Neuronal stem cell (in vitro differentiated cells): ENCODE measurements around the gene FOXP1.

Source experiments
- DNase-seq: peaks from one replicate; pipeline ENCODE4 v3.0.0-alpha.2; 2013; ENCODE audit warnings: low spot score
- H2AFZ ChIP-seq: one replicate; pipeline ENCODE4 v1.6.1; 2013; ENCODE audit warnings: mild to moderate bottlenecking, low read length, inconsistent platforms
- H2AK5ac ChIP-seq: 2 replicates; pipeline ENCODE4 v1.6.1; 2013; ENCODE audit warnings: low read depth, mild to moderate bottlenecking, inconsistent platforms, low read length, moderate library complexity, mixed read lengths
- H2BK120ac ChIP-seq: 2 replicates; pipeline ENCODE4 v1.6.1; 2013; ENCODE audit warnings: low read depth, mild to moderate bottlenecking, inconsistent platforms, low read length, moderate library complexity, mixed read lengths
- H2BK12ac ChIP-seq: one replicate; pipeline ENCODE4 v1.6.1; 2013; ENCODE audit warnings: low read length, inconsistent platforms
- H2BK15ac ChIP-seq: 2 replicates; pipeline ENCODE4 v1.6.1; 2013; ENCODE audit warnings: mild to moderate bottlenecking, low read length, inconsistent platforms, mixed read lengths
- H2BK5ac ChIP-seq: one replicate; pipeline ENCODE4 v1.6.1; 2013; ENCODE audit warnings: inconsistent platforms, mild to moderate bottlenecking, low read length, moderate library complexity
- H3K14ac ChIP-seq: one replicate; pipeline ENCODE4 v1.6.1; 2013; ENCODE audit warnings: low read length, inconsistent platforms
- H3K18ac ChIP-seq: 2 replicates; pipeline ENCODE4 v1.6.1; 2013; ENCODE audit warnings: low read length, inconsistent platforms
- H3K23ac ChIP-seq: 2 replicates; pipeline ENCODE4 v1.6.1; 2013; ENCODE audit warnings: low read depth, mild to moderate bottlenecking, mixed read lengths, low read length, inconsistent platforms; ENCODE audit not compliant: poor library complexity
- H3K27ac ChIP-seq: replicated peaks from 3 replicates; pipeline ENCODE4 v1.5.1; 2013; ENCODE audit warnings: low read length, inconsistent platforms
- H3K27me3 ChIP-seq, 3 experiments: 2 replicates each; pipeline ENCODE4 v1.6.1; 2013; ENCODE audit warnings: low read length in 3 of 3, mild to moderate bottlenecking in 2 of 3, inconsistent platforms in 1 of 3, low read depth in 1 of 3, mixed read lengths in 1 of 3, moderate library complexity in 1 of 3; ENCODE audit not compliant: control insufficient read depth in 3 of 3, insufficient read depth in 3 of 3
- H3K36me3 ChIP-seq, 2 donors: replicated peaks in 1 of 2; 2 replicates each; pipeline ENCODE4 v1.6.1; 2013; ENCODE audit warnings: low read length in 2 of 2; ENCODE audit not compliant: control insufficient read depth in 2 of 2, insufficient read depth in 2 of 2
- H3K4ac ChIP-seq: 2 replicates; pipeline ENCODE4 v1.6.1; 2013; ENCODE audit warnings: inconsistent platforms, mild to moderate bottlenecking, low read length, moderate library complexity
- H3K4me1 ChIP-seq, 2 donors: 1 replicate in 1 of 2; 2 replicates in 1 of 2; pipeline ENCODE4 v1.6.1; 2013; ENCODE audit warnings: low read length in 2 of 2, low read depth in 1 of 2; ENCODE audit not compliant: control insufficient read depth in 2 of 2, insufficient read depth in 1 of 2
- H3K4me2 ChIP-seq: one replicate; pipeline ENCODE4 v1.6.1; 2013; ENCODE audit warnings: mild to moderate bottlenecking, low read length, inconsistent platforms; ENCODE audit not compliant: insufficient read depth, poor library complexity, severe bottlenecking
- H3K4me3 ChIP-seq, 2 donors: 2 replicates each; pipeline ENCODE4 v1.5.1; 2013; ENCODE audit warnings: low read length in 2 of 2, mild to moderate bottlenecking in 2 of 2, inconsistent platforms in 1 of 2, moderate library complexity in 1 of 2
- H3K79me1 ChIP-seq: one replicate; pipeline ENCODE4 v1.6.1; 2013; ENCODE audit warnings: low read depth, mild to moderate bottlenecking, inconsistent platforms, low read length, moderate library complexity
- H3K9ac ChIP-seq: one replicate; pipeline ENCODE4 v1.6.1; 2013; ENCODE audit warnings: mild to moderate bottlenecking, low read depth, low read length, inconsistent platforms; ENCODE audit not compliant: poor library complexity
- H3K9me3 ChIP-seq, 2 donors: replicated peaks in 1 of 2; 2 replicates each; pipeline versions ENCODE3 to v1.6.1; 2013; ENCODE audit warnings: low read length in 2 of 2, mild to moderate bottlenecking in 2 of 2, inconsistent platforms in 1 of 2, low read depth in 1 of 2, mixed read lengths in 1 of 2, moderate library complexity in 1 of 2; ENCODE audit not compliant: control insufficient read depth in 2 of 2, insufficient read depth in 1 of 2
- H4K8ac ChIP-seq: one replicate; pipeline ENCODE4 v1.6.1; 2013; ENCODE audit warnings: low read depth, mild to moderate bottlenecking, inconsistent platforms, low read length, moderate library complexity
- H4K91ac ChIP-seq: one replicate; pipeline ENCODE4 v1.6.1; 2013; ENCODE audit warnings: low read length, low read depth, mild to moderate bottlenecking, inconsistent platforms; ENCODE audit not compliant: poor library complexity
- WGBS, 2 donors: extraction: QIAGEN DNeasy Blood & Tissue Kit; methylation state at CpG; one replicate each; pipeline ENCODE4 v1.1.7; 2013; ENCODE audit warnings: missing lambda C conversion rate in 2 of 2, mixed read lengths in 1 of 2; ENCODE audit not compliant: insufficient read length in 2 of 2, insufficient replicate concordance in 1 of 2; ENCODE audit errors: extremely low coverage in 2 of 2; 5-methylcytosine and 5-hydroxymethylcytosine counted together

FOXP1 gene

GRCh38 chr3:71215351-71215750 lies 368.2 kb downstream of the FOXP1 start:
- Histone ChIP-seq H3K18ac (no peak overlapping the region), H3K23ac (no peak overlapping the region), H3K27me3 (no peaks in the 10 kb centered on the region), H3K4me3 (no peak overlapping the region), H2BK5ac (no peak overlapping the region), H3K9ac (no peak overlapping the region), H2BK15ac (no peak overlapping the region), H4K91ac (no peak overlapping the region), H2BK120ac (no peak overlapping the region), H3K14ac (no peak overlapping the region), H4K8ac (no peak overlapping the region), H3K36me3 (peaks cover 0 to 1% of the 10 kb centered on the region in 2 donors), H3K4ac (no peak overlapping the region), H3K27ac (no peak overlapping the region), H3K4me2 (no peak overlapping the region), H2BK12ac (no peak overlapping the region), H2AFZ (no peak overlapping the region), H3K9me3 (no peaks in the 10 kb centered on the region), H3K79me1 (peaks cover 2% of the 10 kb centered on the region), H2AK5ac (no peak overlapping the region), H3K4me1 (peaks cover 0 to 7% of the 10 kb centered on the region in 2 donors)
- no peak for DNase-seq
- no CpG with 5 or more reads among the region's 1 CpG for WGBS, 2 donors

DNA sequence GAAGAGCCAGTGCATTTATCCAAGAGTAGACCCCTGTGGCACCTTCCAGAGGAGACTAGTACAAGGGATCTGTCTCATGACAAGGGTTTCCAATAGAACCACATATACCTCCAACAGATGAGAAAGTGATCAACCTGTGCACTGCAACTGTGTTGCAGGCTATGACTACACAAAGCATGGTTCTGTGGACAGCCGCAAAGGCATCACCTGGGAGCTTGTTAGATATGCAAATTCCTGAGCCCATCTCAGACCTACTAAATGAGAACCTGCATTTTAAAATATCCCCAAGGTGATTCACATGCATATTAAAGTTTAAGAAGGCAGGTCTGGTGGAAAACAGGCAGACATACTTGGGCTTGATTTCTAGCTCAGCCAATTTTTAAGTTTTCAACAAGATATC lies 368.7 kb downstream of the FOXP1 start:
- no CpG with 5 or more reads among the region's 1 CpG for WGBS, 2 donors
- no peak overlapping the region for H2AFZ ChIP-seq
- no peak overlapping the region for H3K27ac ChIP-seq

DNA sequence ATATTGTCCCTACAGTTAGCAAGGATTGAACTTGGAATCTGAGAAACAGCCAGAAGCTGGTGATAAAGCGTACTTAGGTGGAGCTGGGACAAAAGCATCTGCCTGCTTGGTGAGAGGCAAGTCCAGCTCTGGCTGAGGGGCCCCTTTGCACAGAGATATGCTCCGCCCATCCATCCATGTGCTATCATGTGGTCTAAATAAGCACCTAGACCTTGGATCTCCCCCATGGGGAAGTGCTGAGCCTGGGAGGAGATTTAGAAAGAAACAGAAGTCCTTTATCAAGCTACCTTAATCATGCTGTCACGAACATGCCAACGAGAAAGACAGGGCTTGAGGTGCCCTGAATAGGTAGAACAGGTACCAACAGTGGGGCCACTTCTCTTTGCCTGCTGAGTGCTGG lies 369.5 kb downstream of the FOXP1 start:
- DNase-seq = no peak
- Histone ChIP-seq H2BK5ac (no peak overlapping the region), H2BK12ac (no peak overlapping the region), H2AFZ (no peak overlapping the region), H3K9me3 (no peaks in the 10 kb centered on the region), H3K4me2 (no peak overlapping the region), H4K91ac (no peak overlapping the region), H3K9ac (no peak overlapping the region), H3K4me1 (peaks cover 4 to 9% of the 10 kb centered on the region in 2 donors), H2AK5ac (no peak overlapping the region), H3K27me3 (no peaks in the 10 kb centered on the region), H3K27ac (no peak overlapping the region), H3K4ac (no peak overlapping the region), H4K8ac (no peak overlapping the region), H3K23ac (no peak overlapping the region), H3K18ac (no peak overlapping the region), H3K36me3 (peaks cover 0 to under 1% of the 10 kb centered on the region in 2 donors), H3K14ac (no peak overlapping the region), H2BK15ac (no peak overlapping the region), H3K4me3 (no peak overlapping the region), H3K79me1 (peaks cover under 1% of the 10 kb centered on the region), H2BK120ac (no peak overlapping the region)
- WGBS, 2 donors = no CpG with 5 or more reads among the region's 4 CpGs

More for the DNA sequence above, 368.7 kb downstream of the FOXP1 start:
- Histone ChIP-seq H3K18ac (no peak overlapping the region), H2BK15ac (no peak overlapping the region), H3K4ac (no peak overlapping the region), H3K4me2 (no peak overlapping the region), H3K79me1 (peaks cover 2% of the 10 kb centered on the region), H2BK5ac (no peak overlapping the region), H3K4me1 (peaks cover 3 to 10% of the 10 kb centered on the region in 2 donors), H3K4me3 (no peak overlapping the region), H3K9ac (no peak overlapping the region), H3K27me3 (no peaks in the 10 kb centered on the region), H3K36me3 (peaks cover 0 to 1% of the 10 kb centered on the region in 2 donors), H4K91ac (no peak overlapping the region), H2BK12ac (no peak overlapping the region), H2AK5ac (no peak overlapping the region), H3K23ac (no peak overlapping the region), H2BK120ac (no peak overlapping the region), H3K9me3 (no peaks in the 10 kb centered on the region), H4K8ac (no peak overlapping the region), H3K14ac (no peak overlapping the region)
- no peak for DNase-seq

GRCh38 chr3:71211083-71211482 lies 372.4 kb downstream of the FOXP1 start:
- no peak overlapping the region for H3K4me2 ChIP-seq
- H2BK12ac ChIP-seq = no peak overlapping the region
- H2BK120ac ChIP-seq = no peak overlapping the region
- no peak overlapping the region for H3K4ac ChIP-seq
- no peak overlapping the region for H3K18ac ChIP-seq
- no peaks in the 10 kb centered on the region for H3K79me1 ChIP-seq
- H2BK5ac ChIP-seq = no peak overlapping the region
- no peak overlapping the region for H2AFZ ChIP-seq
- H3K14ac ChIP-seq = no peak overlapping the region
- no peak overlapping the region for H4K8ac ChIP-seq
- no peaks in the 10 kb centered on the region for H3K36me3 ChIP-seq
- peaks cover 9 to 20% of the 10 kb centered on the region in 2 donors for H3K4me1 ChIP-seq
- no peak overlapping the region for H3K23ac ChIP-seq
- H2BK15ac ChIP-seq = no peak overlapping the region
- no CpG with 5 or more reads among the region's 4 CpGs for WGBS, 2 donors
- no peak overlapping the region for H3K27ac ChIP-seq
- no peaks in the 10 kb centered on the region for H3K27me3 ChIP-seq
- no peak overlapping the region for H3K9ac ChIP-seq
- no peaks in the 10 kb centered on the region for H3K9me3 ChIP-seq
- H2AK5ac ChIP-seq = no peak overlapping the region
- H4K91ac ChIP-seq = no peak overlapping the region
- DNase-seq = no peak
- H3K4me3 ChIP-seq = no peak overlapping the region
